Measurements from ENCODE around the gene TRA2A.

Gene TRA2A

GRCh38 chr7:23476286-23477156 lies 55.3 kb downstream of the TRA2A start:
- H3K27ac ChIP-seq (ENCODE audit: low read length) = no peak overlapping the region
- no peaks in the 10 kb centered on the region for H3K27me3 ChIP-seq (ENCODE audit: control insufficient read depth, insufficient read depth, low read length)
- H3K36me3 ChIP-seq (ENCODE audit: control insufficient read depth, insufficient read depth, low read length) = no peaks in the 10 kb centered on the region
- no peaks in the 10 kb centered on the region for H3K9me3 ChIP-seq (ENCODE audit: control insufficient read depth, insufficient read depth, low read length)
- H3K4me1 ChIP-seq (ENCODE audit: control insufficient read depth, insufficient read depth, low read length) = no peaks in the 10 kb centered on the region
- H3K4me3 ChIP-seq (ENCODE audit: low read length) = peak overlapping the region; percentile 31; the same call in 1 of the 2 replicates
- no peak for DNase-seq (ENCODE audit: low read depth, low spot score)

- Histone ChIP-seq H3K4me3 (ENCODE audit: low read length) (no peak overlapping the region; the same call in 1 of the 2 replicates), H3K4me1 (ENCODE audit: control insufficient read depth, insufficient read depth, low read length) (no peaks in the 10 kb centered on the region), H3K27ac (ENCODE audit: low read length) (no peak overlapping the region), H3K36me3 (ENCODE audit: control insufficient read depth, insufficient read depth, low read length) (no peaks in the 10 kb centered on the region), H3K9me3 (ENCODE audit: control insufficient read depth, insufficient read depth, low read length) (no peaks in the 10 kb centered on the region), H3K27me3 (ENCODE audit: control insufficient read depth, insufficient read depth, low read length) (no peaks in the 10 kb centered on the region)
- no peak for DNase-seq (ENCODE audit: low read depth, low spot score)
These were observed 56.3 kb downstream of the TRA2A start for GRCh38 chr7:23475576-23475839.

DNA sequence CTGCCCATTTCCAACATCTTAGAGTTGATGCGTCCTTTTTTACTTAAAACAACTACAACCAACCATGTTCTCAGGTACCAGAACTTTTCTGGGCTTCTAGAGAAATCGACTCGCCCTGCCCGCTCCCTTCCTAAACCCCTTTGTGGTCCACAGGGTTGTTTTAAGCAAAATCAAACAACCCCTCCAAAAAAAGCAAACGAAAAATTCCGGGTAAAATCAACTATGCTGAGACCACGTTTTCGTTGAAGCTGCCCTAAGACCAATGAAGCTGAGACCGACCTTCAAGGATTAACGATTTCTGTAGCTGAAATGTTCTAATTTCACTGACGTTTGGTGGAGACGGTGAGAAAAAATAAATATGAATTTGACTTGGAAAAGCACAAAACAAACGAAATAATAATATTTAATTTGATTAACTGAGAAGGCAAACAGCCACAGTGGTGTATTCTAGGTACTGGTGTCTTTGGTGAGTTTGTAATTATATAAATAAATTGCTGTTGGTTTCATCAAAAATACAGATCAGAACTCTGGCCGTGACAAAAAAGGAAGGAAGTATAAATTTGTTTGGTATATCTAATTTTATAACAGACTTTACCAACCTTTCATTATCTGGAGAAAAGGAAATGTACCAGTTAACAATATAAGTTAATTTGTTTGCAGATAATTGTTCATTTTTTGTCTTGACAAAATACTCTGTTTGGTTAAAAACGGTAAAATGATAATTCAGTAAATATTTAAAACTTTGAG lies 56.8 kb downstream of the TRA2A start:
- Histone ChIP-seq H3K36me3 (ENCODE audit: control insufficient read depth, insufficient read depth, low read length) (no peaks in the 10 kb centered on the region), H3K9me3 (ENCODE audit: control insufficient read depth, insufficient read depth, low read length) (no peaks in the 10 kb centered on the region), H3K27me3 (ENCODE audit: control insufficient read depth, insufficient read depth, low read length) (no peaks in the 10 kb centered on the region), H3K4me1 (ENCODE audit: control insufficient read depth, insufficient read depth, low read length) (no peaks in the 10 kb centered on the region), H3K27ac (ENCODE audit: low read length) (peak overlapping the region; percentile 10), H3K4me3 (ENCODE audit: low read length) (peak overlapping the region; percentile 44; the same call in 1 of the 2 replicates)
- no peak for DNase-seq (ENCODE audit: low read depth, low spot score)
- no CpG with 5 or more reads among the region's 15 CpGs for WGBS (ENCODE audit: insufficient coverage, insufficient read length)

DNA sequence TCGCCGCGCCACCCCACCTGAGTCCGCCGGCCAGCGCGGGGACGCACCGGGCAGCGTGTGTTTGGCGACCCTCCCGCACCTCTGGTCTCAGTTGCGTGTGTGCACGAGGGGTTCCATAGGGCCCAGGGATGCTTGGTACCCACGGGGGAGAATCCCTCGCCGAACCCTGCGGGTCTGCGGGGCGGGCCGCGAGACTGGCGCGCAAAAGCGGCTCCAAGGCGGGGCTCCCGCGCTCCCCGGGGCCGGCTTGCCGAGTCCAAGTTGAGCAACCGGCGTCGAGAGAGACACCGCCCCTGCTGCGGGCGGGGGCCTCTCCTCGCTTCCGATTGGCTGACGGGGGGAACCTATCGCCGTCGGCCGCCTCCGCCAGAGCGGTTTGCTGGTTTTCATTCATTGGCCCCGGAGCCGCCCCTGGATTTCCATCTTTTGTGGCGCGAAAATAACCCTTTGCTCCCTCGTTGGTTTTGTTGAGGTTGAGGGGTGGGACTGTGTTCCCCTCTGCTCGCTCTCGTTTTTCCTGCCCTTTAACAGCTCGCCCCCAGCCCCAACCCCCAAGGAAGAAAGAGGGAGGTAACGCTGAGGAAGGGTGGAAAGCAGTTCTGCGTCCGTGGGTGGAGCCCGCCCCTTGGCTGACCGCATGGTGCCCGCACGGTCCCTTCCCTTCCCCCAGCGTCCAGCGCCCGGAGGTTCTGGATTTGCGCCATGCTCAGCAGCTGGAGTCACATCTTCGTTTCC lies 57.5 kb downstream of the TRA2A start:
- no CpG with 5 or more reads among the region's 66 CpGs for WGBS (ENCODE audit: insufficient coverage, insufficient read length)
- no peaks in the 10 kb centered on the region for H3K36me3 ChIP-seq (ENCODE audit: control insufficient read depth, insufficient read depth, low read length)
- H3K9me3 ChIP-seq (ENCODE audit: control insufficient read depth, insufficient read depth, low read length) = no peaks in the 10 kb centered on the region
- H3K4me3 ChIP-seq (ENCODE audit: low read length) = peak overlapping the region; percentile 82
- H3K4me1 ChIP-seq (ENCODE audit: control insufficient read depth, insufficient read depth, low read length) = no peaks in the 10 kb centered on the region
- H3K27ac ChIP-seq (ENCODE audit: low read length) = peak overlapping the region; percentile 10
- DNase-seq (ENCODE audit: low read depth, low spot score) = peak; percentile 93
- H3K27me3 ChIP-seq (ENCODE audit: control insufficient read depth, insufficient read depth, low read length) = no peaks in the 10 kb centered on the region

- Histone ChIP-seq H3K4me3 (ENCODE audit: low read length) (peak overlapping the region; percentile 82), H3K27me3 (ENCODE audit: control insufficient read depth, insufficient read depth, low read length) (no peaks in the 10 kb centered on the region), H3K9me3 (ENCODE audit: control insufficient read depth, insufficient read depth, low read length) (no peaks in the 10 kb centered on the region), H3K36me3 (ENCODE audit: control insufficient read depth, insufficient read depth, low read length) (no peaks in the 10 kb centered on the region), H3K4me1 (ENCODE audit: control insufficient read depth, insufficient read depth, low read length) (no peaks in the 10 kb centered on the region), H3K27ac (ENCODE audit: low read length) (no peak overlapping the region)
- no CpG with 5 or more reads among the region's 23 CpGs for WGBS (ENCODE audit: insufficient coverage, insufficient read length)
- DNase-seq (ENCODE audit: low read depth, low spot score) = no peak
These were observed 58.0 kb downstream of the TRA2A start for GRCh38 chr7:23473844-23474093.

GRCh38 chr7:23472956-23473843 lies 58.6 kb downstream of the TRA2A start:
- no peaks in the 10 kb centered on the region for H3K27me3 ChIP-seq (ENCODE audit: control insufficient read depth, insufficient read depth, low read length)
- no peaks in the 10 kb centered on the region for H3K9me3 ChIP-seq (ENCODE audit: control insufficient read depth, insufficient read depth, low read length)
- H3K36me3 ChIP-seq (ENCODE audit: control insufficient read depth, insufficient read depth, low read length) = no peaks in the 10 kb centered on the region
- DNase-seq (ENCODE audit: low read depth, low spot score) = no peak
- peak overlapping the region; percentile 82; the same call in 1 of the 2 replicates for H3K4me3 ChIP-seq (ENCODE audit: low read length)
- no peaks in the 10 kb centered on the region for H3K4me1 ChIP-seq (ENCODE audit: control insufficient read depth, insufficient read depth, low read length)
- H3K27ac ChIP-seq (ENCODE audit: low read length) = no peak overlapping the region
- WGBS (ENCODE audit: insufficient coverage, insufficient read length) = no CpG with 5 or more reads among the region's 16 CpGs

DNA sequence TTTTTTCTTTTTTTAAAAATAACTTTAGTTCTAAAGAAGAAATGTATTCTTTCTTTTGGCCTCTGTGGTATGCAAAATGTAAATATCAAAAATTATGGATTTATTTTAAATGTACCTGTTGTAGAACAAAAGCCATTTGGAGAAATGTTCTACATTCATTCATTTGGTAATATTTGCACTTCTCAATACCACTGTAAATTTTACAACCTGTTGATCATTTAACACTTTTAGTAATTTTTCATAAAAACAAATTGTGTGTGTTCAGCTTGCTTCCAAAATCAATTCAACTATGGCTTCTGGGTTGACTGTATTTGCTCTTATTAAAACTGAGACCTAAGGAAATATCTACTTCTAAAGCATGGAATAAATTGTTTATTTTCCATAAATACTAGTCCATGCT lies 59.2 kb downstream of the TRA2A start:
- Histone ChIP-seq H3K27ac (ENCODE audit: low read length) (no peak overlapping the region), H3K27me3 (ENCODE audit: control insufficient read depth, insufficient read depth, low read length) (no peaks in the 10 kb centered on the region), H3K4me3 (ENCODE audit: low read length) (no peak overlapping the region), H3K9me3 (ENCODE audit: control insufficient read depth, insufficient read depth, low read length) (no peaks in the 10 kb centered on the region), H3K4me1 (ENCODE audit: control insufficient read depth, insufficient read depth, low read length) (no peaks in the 10 kb centered on the region), H3K36me3 (ENCODE audit: control insufficient read depth, insufficient read depth, low read length) (no peaks in the 10 kb centered on the region)
- no peak for DNase-seq (ENCODE audit: low read depth, low spot score)

DNA sequence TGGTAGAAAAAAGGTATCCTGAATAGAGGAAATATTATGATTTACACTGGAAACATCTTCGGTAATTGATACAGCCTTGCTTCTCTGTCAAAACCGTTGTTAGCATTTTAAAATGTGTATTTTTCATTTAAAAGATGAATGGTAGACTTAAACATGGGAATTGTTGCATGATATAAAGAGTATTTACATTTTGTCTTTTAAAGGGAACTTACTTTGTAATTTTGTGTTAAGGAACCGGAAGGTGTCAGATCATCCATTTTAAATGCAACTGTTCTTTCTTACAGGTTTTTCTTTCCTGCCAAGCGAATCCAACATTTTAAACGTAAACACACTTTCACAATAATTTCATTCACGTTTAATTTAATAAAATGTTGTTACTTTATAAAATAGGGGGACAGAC lies 59.7 kb downstream of the TRA2A start:
- H3K9me3 ChIP-seq (ENCODE audit: control insufficient read depth, insufficient read depth, low read length) = no peaks in the 10 kb centered on the region
- no peaks in the 10 kb centered on the region for H3K27me3 ChIP-seq (ENCODE audit: control insufficient read depth, insufficient read depth, low read length)
- H3K4me3 ChIP-seq (ENCODE audit: low read length) = peak overlapping the region; percentile 26; the same call in 1 of the 2 replicates
- H3K4me1 ChIP-seq (ENCODE audit: control insufficient read depth, insufficient read depth, low read length) = no peaks in the 10 kb centered on the region
- no peak for DNase-seq (ENCODE audit: low read depth, low spot score)
- no peaks in the 10 kb centered on the region for H3K36me3 ChIP-seq (ENCODE audit: control insufficient read depth, insufficient read depth, low read length)
- no CpG with 5 or more reads among the region's 6 CpGs for WGBS (ENCODE audit: insufficient coverage, insufficient read length)
- H3K27ac ChIP-seq (ENCODE audit: low read length) = no peak overlapping the region

- peak overlapping the region; percentile 97; the same call in 1 of the 2 replicates for H3K4me3 ChIP-seq (ENCODE audit: low read length)
- no peaks in the 10 kb centered on the region for H3K27me3 ChIP-seq (ENCODE audit: control insufficient read depth, insufficient read depth, low read length)
- no peaks in the 10 kb centered on the region for H3K4me1 ChIP-seq (ENCODE audit: control insufficient read depth, insufficient read depth, low read length)
- DNase-seq (ENCODE audit: low read depth, low spot score) = peak; percentile 81
- no CpG with 5 or more reads among the region's 44 CpGs for WGBS (ENCODE audit: insufficient coverage, insufficient read length)
- no peaks in the 10 kb centered on the region for H3K9me3 ChIP-seq (ENCODE audit: control insufficient read depth, insufficient read depth, low read length)
- no peak overlapping the region for H3K27ac ChIP-seq (ENCODE audit: low read length)
- no peaks in the 10 kb centered on the region for H3K36me3 ChIP-seq (ENCODE audit: control insufficient read depth, insufficient read depth, low read length)
These were observed 60.5 kb downstream of the TRA2A start for GRCh38 chr7:23471106-23471859.

Data from iPS DF 6.9 (cell line).